HepG2 (cell line): ENCODE measurements around the gene TEAD1. TPM values are rescaled to one million over a fixed set of nuclear protein-coding genes. Genes with fewer than 3 reads are reported as not detected.
A peak's percentile ranks its signal among the peaks of the same experiment; 100 is the strongest.

Source experiments
- ATAC-seq: fragments of 200-7000 bp; cut with Tn5 transposase; 3 replicates; pipeline ENCODE4 v1.9.1; 2020; ENCODE audit warnings: mild to moderate bottlenecking, moderate library complexity
- BruUV-seq: library from RNA; stranded (reverse); fragments of 400-500 nt; replicated peaks from 2 replicates; lab custom pipeline; 2021; lab: Mats Ljungman, UMichigan
- CTCF ChIA-PET: fragments of 300-600 bp; formaldehyde crosslinking; extraction: SDS; loops from one replicate; lab custom pipeline; 2021; ENCODE audit warnings: low total read pairs, inconsistent platforms, low intra/inter-chr PET ratio; lab: Yijun Ruan, JAX
- POLR2A ChIA-PET: fragments of 350-600 bp; sonication (Branson Sonifier 250); formaldehyde crosslinking; loops from one replicate; lab custom pipeline; 2020; ENCODE audit warnings: antibody characterized with exemption, inconsistent platforms; lab: Yijun Ruan, JAX
- DNase-seq: peaks from one replicate; pipeline ENCODE4 v3.0.0-alpha.2; 2015; ENCODE audit warnings: low spot score
- FAIRE-seq: peaks from 3 replicates; lab custom pipeline; 2011; peaks lifted over from hg19 to GRCh38; lab: Jason Lieb, UNC
- H2AFZ ChIP-seq: one replicate; pipeline ENCODE4 v1.6.1; 2011; ENCODE audit warnings: low read length, inconsistent platforms
- H3K27ac ChIP-seq: fragments of 300-600 bp; 3 replicates; pipeline ENCODE4 v1.8.0; 2011; ENCODE audit warnings: mixed run types, mild to moderate bottlenecking, mixed read lengths, low read length, inconsistent platforms; ENCODE audit not compliant: insufficient read depth; ENCODE audit errors: extremely low read length
- H3K27me3 ChIP-seq, 2 experiments: fragments of 200-600 bp in 1 of 2; 2 replicates in 1 of 2; 3 replicates in 1 of 2; pipeline versions ENCODE4 v1.6.0 to v1.8.0; 2011; ENCODE audit warnings: low read length in 2 of 2, mild to moderate bottlenecking in 2 of 2, moderate library complexity in 2 of 2, inconsistent platforms in 1 of 2; ENCODE audit not compliant: insufficient read depth in 2 of 2, control insufficient read depth in 1 of 2
- H3K36me3 ChIP-seq, 2 experiments: fragments of 200-600 bp in 1 of 2; replicated peaks in 1 of 2; 2 replicates in 1 of 2; 3 replicates in 1 of 2; pipeline versions ENCODE4 v1.5.1 to v1.8.0; 2011; ENCODE audit warnings: low read length in 2 of 2, inconsistent platforms in 1 of 2; ENCODE audit not compliant: insufficient read depth in 2 of 2, control insufficient read depth in 1 of 2
- H3K4me1 ChIP-seq: 2 replicates; pipeline ENCODE4 v1.5.1; 2012; ENCODE audit warnings: low read length, inconsistent platforms; ENCODE audit not compliant: insufficient read depth
- H3K4me2 ChIP-seq: 2 replicates; pipeline ENCODE4 v1.6.0; 2011; ENCODE audit warnings: low read depth, low read length, inconsistent platforms
- H3K4me3 ChIP-seq, 3 experiments: fragments of 200-600 bp in 1 of 3; sonication (generic), shearing (Covaris generic) in 1 of 3; replicated peaks in 1 of 3; 2 replicates each; pipeline ENCODE4 v1.5.1; 2011 to 2016; ENCODE audit warnings: low read length in 3 of 3, inconsistent platforms in 2 of 3, low read depth in 2 of 3, mild to moderate bottlenecking in 2 of 3, control low read depth in 1 of 3, mixed read lengths in 1 of 3; ENCODE audit not compliant: insufficient read depth in 1 of 3
- H3K79me2 ChIP-seq: one replicate; pipeline ENCODE4 v1.6.1; 2011; ENCODE audit warnings: low read length, inconsistent platforms; ENCODE audit not compliant: insufficient read depth
- H3K9ac ChIP-seq: 2 replicates; pipeline ENCODE4 v1.6.0; 2011; ENCODE audit warnings: mild to moderate bottlenecking, low read depth, low read length, inconsistent platforms; ENCODE audit not compliant: insufficient read depth
- H3K9me3 ChIP-seq: 2 replicates; pipeline ENCODE4 v1.5.1; 2012; ENCODE audit warnings: mild to moderate bottlenecking, low read length
- H4K20me1 ChIP-seq: 2 replicates; pipeline ENCODE4 v1.6.0; 2011; ENCODE audit warnings: inconsistent platforms, mild to moderate bottlenecking, low read length, moderate library complexity; ENCODE audit not compliant: insufficient read depth
- GABPB1 ChIP-seq: IDR thresholded peaks from 2 replicates; pipeline ENCODE4 v1.6.1; 2016; ENCODE audit warnings: mild to moderate bottlenecking, missing genetic modification reagents, moderate library complexity, missing compliant biosample characterization
- HNF4G ChIP-seq, 2 experiments: sonication (generic) in 1 of 2; formaldehyde crosslinking in 1 of 2; IDR thresholded peaks; 2 replicates each; pipeline versions ENCODE4 v1.4.0 to v1.6.1; 2011 to 2020; ENCODE audit warnings: borderline replicate concordance in 2 of 2, low read depth in 2 of 2, mild to moderate bottlenecking in 2 of 2, low read length in 1 of 2, missing genetic modification reagents in 1 of 2, moderate library complexity in 1 of 2
- LCORL ChIP-seq, 2 experiments: fragments of 450-650 bp in 1 of 2; sonication (generic) in 1 of 2; formaldehyde crosslinking in 1 of 2; IDR thresholded peaks; 2 replicates each; pipeline versions ENCODE4 v1.5.0 to v1.6.1; 2017 to 2020; ENCODE audit warnings: antibody characterized with exemption in 1 of 2, missing genetic modification reagents in 1 of 2
- MLXIP ChIP-seq: sonication (generic); formaldehyde crosslinking; IDR thresholded peaks from 2 replicates; pipeline ENCODE4 v1.9.0; 2021; ENCODE audit warnings: missing genetic modification reagents, borderline replicate concordance
- NR2F1 ChIP-seq, 2 experiments: fragments of 450-650 bp in 1 of 2; formaldehyde crosslinking in 1 of 2; IDR thresholded peaks; 2 replicates each; pipeline versions ENCODE4 v1.5.0 to v1.6.1; 2016 to 2020; ENCODE audit warnings: mild to moderate bottlenecking in 1 of 2, missing compliant biosample characterization in 1 of 2, missing genetic modification reagents in 1 of 2, moderate library complexity in 1 of 2
- POGZ ChIP-seq: sonication (generic); formaldehyde crosslinking; IDR thresholded peaks from 2 replicates; pipeline ENCODE4 v1.4.0; 2020; ENCODE audit warnings: mild to moderate bottlenecking, missing genetic modification reagents
- RAD51 ChIP-seq: fragments of 450-650 bp; IDR thresholded peaks from 2 replicates; pipeline ENCODE4 v1.6.1; 2016; ENCODE audit warnings: borderline replicate concordance
- RBM22 ChIP-seq: fragments of 200-400 bp; formaldehyde crosslinking; optimal IDR thresholded peaks from 2 replicates; pipeline ENCODE3; 2017; ENCODE audit warnings: mild to moderate bottlenecking, low read length, moderate library complexity
- SNRNP70 ChIP-seq: fragments of 200-400 bp; formaldehyde crosslinking; IDR thresholded peaks from 2 replicates; pipeline ENCODE4 v1.6.1; 2017; ENCODE audit warnings: mild to moderate bottlenecking, low read depth, low read length, moderate library complexity
- SOX13 ChIP-seq, 3 experiments: fragments of 450-650 bp in 1 of 3; sonication (generic) in 1 of 3; formaldehyde crosslinking in 1 of 3; IDR thresholded peaks in 2 of 3; conservative IDR thresholded peaks in 1 of 3; 2 replicates each; pipeline versions ENCODE4 v1.5.0 to v1.6.1; 2016 to 2020; ENCODE audit warnings: antibody characterized with exemption in 1 of 3, mild to moderate bottlenecking in 1 of 3, missing compliant biosample characterization in 1 of 3, missing genetic modification reagents in 1 of 3, moderate library complexity in 1 of 3
- STAG1 ChIP-seq: sonication (generic); formaldehyde crosslinking; IDR thresholded peaks from 2 replicates; pipeline ENCODE4 v1.4.0; 2020; ENCODE audit warnings: missing genetic modification reagents
- TBP ChIP-seq: sonication (generic); formaldehyde crosslinking; IDR thresholded peaks from 2 replicates; pipeline ENCODE4 v1.5.0; 2020; ENCODE audit warnings: missing genetic modification reagents
- ZBTB2 ChIP-seq: sonication (generic); formaldehyde crosslinking; IDR thresholded peaks from 2 replicates; pipeline ENCODE4 v1.8.0; 2022; ENCODE audit warnings: low read depth, missing genetic modification reagents
- ZFY ChIP-seq: sonication (generic); formaldehyde crosslinking; IDR thresholded peaks from 2 replicates; pipeline ENCODE4 v1.4.0; 2020; ENCODE audit warnings: missing genetic modification reagents
- WGBS: methylation state at CpG from one replicate; pipeline ENCODE4 v1.1.6; 2017; ENCODE audit warnings: low lambda C conversion rate; 5-methylcytosine and 5-hydroxymethylcytosine counted together
- in situ Hi-C: cut with HindIII; loops from 2 replicates; pipeline ENCODE4 v1.10.0; 2017; ENCODE audit warnings: low pct_unique_long_range_greater_than_20kb; ENCODE audit not compliant: extremely low pct_ligation_motif_present
- intact Hi-C: fragments of 100-400 bp; cut with micrococcal nuclease; formaldehyde crosslinking; loops from one replicate; pipeline ENCODE4 v1.10.0; 2022; ENCODE audit not compliant: unreplicated experiment
- polyA plus RNA-seq, 8 experiments: library from polyadenylated mRNA; depleted of rRNA in 3 of 8; stranded (reverse) in 7 of 8; unstranded in 1 of 8; fragments of >200 nt; fragmentation: Illumina TruSeq in 4 of 8; extraction: Trizol in 4 of 8; gene quantifications; 2 replicates each; pipeline versions ENCODE4 v1.2.1 to v1.2.3, GENCODE V29; 2011 to 2016; ENCODE audit warnings: low read depth in 4 of 8, missing spikeins in 1 of 8, mixed read lengths in 1 of 8; ENCODE audit not compliant: insufficient read depth in 1 of 8
- total RNA-seq, 5 experiments: library from RNA; depleted of rRNA; stranded (reverse); fragments of >200 nt; fragmentation: Illumina TruSeq; extraction: Trizol; gene quantifications; 2 replicates each; pipeline ENCODE4 v1.2.3, GENCODE V29; 2016; ENCODE audit warnings: low read depth in 1 of 5

The TEAD1 gene
- total and polyA plus RNA-seq, 2 of the 13 experiments (the other 11 are each of a cell fraction or from before 2014, with no cell fraction given), result 20.1 to 30.5 TPM

DNA sequence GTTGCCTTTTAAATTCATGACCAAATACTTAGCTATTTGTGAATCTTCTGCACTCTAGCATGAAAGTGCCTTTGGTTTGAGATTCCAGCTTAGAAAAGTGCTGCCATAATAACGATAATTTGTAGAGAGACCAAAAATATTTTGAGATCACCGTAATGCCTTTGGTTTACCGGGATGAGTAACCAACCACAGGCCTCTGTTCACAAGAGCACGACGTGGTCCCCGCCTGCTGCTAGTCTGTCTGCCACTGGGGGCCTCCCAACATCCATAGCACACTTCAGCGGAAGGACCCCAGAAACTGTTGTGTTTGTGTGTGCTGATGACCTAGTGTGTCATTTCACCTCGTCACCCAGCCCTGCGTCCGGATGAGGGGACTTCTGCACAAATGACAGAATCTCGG, 267.9 kb downstream of the TEAD1 start:
- DNase-seq (no peak), FAIRE-seq (no peak)
- Histone ChIP-seq H3K27ac (no peak overlapping the region), H4K20me1 (no peaks in the 10 kb centered on the region), H3K79me2 (no peaks in the 10 kb centered on the region)
- in situ Hi-C loops, result no loop called here
- TF ChIP-seq RBM22 (peak; percentile 22), SOX13 (IDR thresholded peaks at IDR 0.05) (no peak), SOX13 (CRISPR knock-in tag; conservative IDR thresholded peaks at IDR 0.05 in 1 of 2, IDR thresholded peaks at IDR 0.05 in 1 of 2) (no peak), STAG1 (CRISPR knock-in tag) (0 out of 2 replicates have a peak, but pooled peaks have one; percentile 5), LCORL (IDR thresholded peaks at IDR 0.05) (no peak), LCORL (CRISPR knock-in tag; IDR thresholded peaks at IDR 0.05) (no peak), ZFY (CRISPR knock-in tag) (no peak)
- TF ChIP-seq, all 625 proteins: peak for 2
- ChIA-PET POLR2A (no interaction called here), CTCF (no interaction called here)
- Histone ChIP-seq H3K27me3 (no peaks in the 10 kb centered on the region), H2AFZ (no peak overlapping the region), H3K4me3 (no peak overlapping the region), H3K4me2 (no peak overlapping the region), H3K4me1 (no peaks in the 10 kb centered on the region), H3K9ac (no peak overlapping the region), H3K9me3 (no peaks in the 10 kb centered on the region), H3K36me3 (peaks cover 12 to 38% of the 10 kb centered on the region in 2 experiments; a peak in 4 of 5 replicates)
- intact Hi-C loops, result no loop called here
- no peak for ATAC-seq
- no TSS peak for BruUV-seq
- over 99% methylated on average over 11 of the region's 11 CpGs for WGBS

- Histone ChIP-seq H3K36me3 (peaks cover 11 to 34% of the 10 kb centered on the region in 2 experiments; a peak in 4 of 5 replicates), H3K27ac (no peak overlapping the region), H2AFZ (no peak overlapping the region), H3K27me3 (no peaks in the 10 kb centered on the region), H4K20me1 (no peaks in the 10 kb centered on the region), H3K4me1 (no peaks in the 10 kb centered on the region), H3K4me3 (no peak overlapping the region), H3K4me2 (no peak overlapping the region), H3K9me3 (no peaks in the 10 kb centered on the region), H3K79me2 (no peaks in the 10 kb centered on the region), H3K9ac (no peak overlapping the region)
- no TSS peak for BruUV-seq
- intact Hi-C loops, result no loop called here
- in situ Hi-C loops, result no loop called here
- CTCF ChIA-PET, result no interaction called here
- no peak for DNase-seq
- WGBS, result 95% methylated on average over 5 of the region's 5 CpGs
- POLR2A ChIA-PET, result no interaction called here
- ATAC-seq, result no peak
- no peak for FAIRE-seq
- no peak for TF ChIP-seq SNRNP70
- no peak for TF ChIP-seq POGZ (CRISPR knock-in tag)
- no peak for TF ChIP-seq HNF4G (IDR thresholded peaks at IDR 0.05; ENCODE audit: borderline replicate concordance, low read depth, low read length)
- no peak for TF ChIP-seq HNF4G (CRISPR knock-in tag; IDR thresholded peaks at IDR 0.05; ENCODE audit: borderline replicate concordance, low read depth)
- TF ChIP-seq TBP (CRISPR knock-in tag), result no peak
- TF ChIP-seq RAD51, result no peak
- no peak for TF ChIP-seq MLXIP (CRISPR knock-in tag)
- no peak for TF ChIP-seq GABPB1 (CRISPR knock-in tag)
- no peak for TF ChIP-seq NR2F1 (CRISPR knock-in tag; IDR thresholded peaks at IDR 0.05)
- no peak for TF ChIP-seq ZBTB2 (CRISPR knock-in tag)
Observed at GRCh38 chr11:12943311-12943710, 269.1 kb downstream of the TEAD1 start.
